Neural cell (in vitro differentiated cells): ENCODE results near the gene ANO9.

Experiments
- CTCF ChIP-seq: fragments of 450-650 bp; IDR thresholded peaks from 2 replicates; pipeline ENCODE4 v1.5.1; 2014; ENCODE audit warnings: antibody characterized with exemption, mild to moderate bottlenecking, moderate library complexity; ENCODE audit not compliant: poor library complexity, severe bottlenecking
- MXI1 ChIP-seq: fragments of 450-650 bp; conservative IDR thresholded peaks from 2 replicates; pipeline ENCODE4 v1.6.1; 2014; ENCODE audit warnings: antibody characterized with exemption, mild to moderate bottlenecking; ENCODE audit not compliant: poor library complexity, severe bottlenecking

- TF ChIP-seq CTCF (no peak), MXI1 (no peak)
Observed at GRCh38 chr11:383431-383830, 58.4 kb downstream of the ANO9 start.
